ENCODE results near the gene TANGO6. TPM values are rescaled to one million over a fixed set of nuclear protein-coding genes. Genes with fewer than 3 reads are reported as not detected.
"Not testable (repeated sequence)": the region's sequence is repeated elsewhere in the genome, so short reads cannot be mapped to it uniquely, and the experiment has no call there.

Gene TANGO6
- total RNA-seq, 2 experiments from 2014 or later = 25.2 to 25.7 TPM

DNA sequence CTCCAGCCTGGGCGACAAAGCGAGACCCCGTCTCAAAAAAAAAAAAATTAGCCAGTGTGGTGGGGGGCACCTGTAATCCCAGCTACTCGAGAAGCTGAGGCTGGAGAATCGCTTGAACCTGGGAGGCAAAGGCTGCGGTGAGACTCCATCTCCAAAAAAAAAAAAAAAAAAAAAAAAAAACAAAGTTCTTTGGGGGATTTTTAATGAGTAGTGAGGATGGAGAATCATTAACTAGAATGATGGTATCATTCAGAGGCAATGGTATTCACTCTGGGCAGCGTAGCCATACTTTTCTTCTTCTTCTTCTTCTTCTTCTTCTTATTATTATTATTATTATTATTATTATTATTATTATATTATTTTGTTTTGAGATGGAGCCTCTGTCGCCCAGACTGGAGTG is 220.2 kb downstream of the TANGO6 start:
- DNase-seq; POLR2A ChIA-PET; H3K27me3 Mint-ChIP-seq; H3K9me3 Mint-ChIP-seq; H3K4me3 Mint-ChIP-seq; H3K36me3 Mint-ChIP-seq; intact Hi-C loops (cut with micrococcal nuclease); H3K27ac Mint-ChIP-seq; H3K4me1 Mint-ChIP-seq (ENCODE audit: low read depth); CTCF ChIA-PET: not testable (repeated sequence)

DNA sequence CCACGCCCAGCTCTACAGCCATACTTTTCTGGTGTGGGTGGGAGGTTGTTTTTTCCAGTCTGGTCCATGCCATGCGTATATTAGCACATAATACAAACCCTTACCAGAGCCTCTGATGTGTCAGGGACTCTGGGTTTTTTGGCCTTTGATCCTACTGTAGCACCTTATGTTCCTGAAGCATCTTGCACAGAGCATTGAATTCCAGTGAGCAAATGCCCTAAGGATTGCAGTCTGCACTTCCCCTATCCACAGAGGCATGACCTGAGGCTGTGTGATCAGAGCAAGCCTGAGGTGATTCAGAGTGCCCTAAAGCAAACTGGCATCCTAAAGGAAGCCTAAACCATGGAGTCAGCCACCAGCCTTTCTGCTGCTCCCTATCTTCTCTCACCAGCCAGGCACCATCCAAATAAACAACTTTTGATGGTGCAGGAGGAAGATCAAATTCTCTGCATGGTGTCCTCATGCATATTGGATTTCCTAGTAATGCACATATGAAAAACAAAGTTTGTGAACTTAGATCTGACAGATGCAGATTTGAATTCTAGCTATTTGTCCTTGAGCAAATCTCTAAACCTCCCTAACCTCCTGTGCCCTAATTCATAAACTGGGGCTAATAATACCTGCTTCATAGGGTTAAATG is 220.9 kb downstream of the TANGO6 start:
- DNase-seq = no peak
- intact Hi-C loops (cut with micrococcal nuclease) = no loop called here
- Mint-ChIP-seq H3K4me1 (ENCODE audit: low read depth) (no peaks in the 10 kb centered on the region), H3K27me3 (no peaks in the 10 kb centered on the region), H3K36me3 (no peaks in the 10 kb centered on the region), H3K27ac (no peak overlapping the region), H3K9me3 (no peaks in the 10 kb centered on the region), H3K4me3 (no peak overlapping the region)
- CTCF ChIA-PET = no interaction called here
- POLR2A ChIA-PET = no interaction called here

DNA sequence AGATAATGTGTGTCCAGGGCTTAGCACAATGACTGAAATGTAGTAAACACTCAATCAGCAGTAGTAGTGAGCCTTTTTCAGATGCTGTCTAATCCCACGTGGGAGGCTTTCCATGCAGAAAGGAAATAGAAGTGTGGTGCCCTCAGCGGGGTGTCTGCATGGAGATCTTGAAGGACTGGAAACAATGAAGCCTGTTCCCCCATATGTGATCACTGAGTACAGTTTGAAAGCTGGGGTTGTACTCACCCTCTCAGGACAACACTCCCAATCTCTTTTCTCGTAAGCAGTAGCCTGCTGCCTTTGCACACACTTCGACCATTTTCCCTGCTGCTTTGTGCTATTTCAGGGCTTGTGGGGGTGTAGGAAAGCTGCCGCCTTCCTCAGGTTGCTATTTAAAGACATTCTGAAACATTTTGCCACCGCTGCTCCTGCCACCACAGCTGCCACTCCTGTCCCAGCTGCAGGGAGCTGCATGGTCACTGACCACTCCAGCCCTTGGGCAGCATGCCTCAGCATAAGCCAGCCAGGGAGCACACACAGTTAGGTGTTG is 221.5 kb downstream of the TANGO6 start:
- no peaks in the 10 kb centered on the region for H3K4me1 Mint-ChIP-seq (ENCODE audit: low read depth)
- DNase-seq = no peak
- no peaks in the 10 kb centered on the region for H3K27me3 Mint-ChIP-seq
- ChIA-PET POLR2A (no interaction called here), CTCF (interaction anchor here (1.3 kb wide), 1 partner anchor 537 kb away, joined by 3 read pairs; no protein-coding TSS in a partner anchor)
- intact Hi-C loops (cut with micrococcal nuclease) = no loop called here
- no peak overlapping the region for H3K4me3 Mint-ChIP-seq
- no peaks in the 10 kb centered on the region for H3K9me3 Mint-ChIP-seq
- no peak overlapping the region for H3K27ac Mint-ChIP-seq
- H3K36me3 Mint-ChIP-seq = no peaks in the 10 kb centered on the region

GRCh38 chr16:69069504-69069903 is 226.2 kb downstream of the TANGO6 start:
- DNase-seq = no peak
- Mint-ChIP-seq H3K9me3 (no peaks in the 10 kb centered on the region), H3K36me3 (no peaks in the 10 kb centered on the region), H3K27ac (no peak overlapping the region), H3K27me3 (no peaks in the 10 kb centered on the region), H3K4me1 (ENCODE audit: low read depth) (no peaks in the 10 kb centered on the region), H3K4me3 (no peak overlapping the region)
- ChIA-PET POLR2A (no interaction called here), CTCF (no interaction called here)
- intact Hi-C loops (cut with micrococcal nuclease) = no loop called here

DNA sequence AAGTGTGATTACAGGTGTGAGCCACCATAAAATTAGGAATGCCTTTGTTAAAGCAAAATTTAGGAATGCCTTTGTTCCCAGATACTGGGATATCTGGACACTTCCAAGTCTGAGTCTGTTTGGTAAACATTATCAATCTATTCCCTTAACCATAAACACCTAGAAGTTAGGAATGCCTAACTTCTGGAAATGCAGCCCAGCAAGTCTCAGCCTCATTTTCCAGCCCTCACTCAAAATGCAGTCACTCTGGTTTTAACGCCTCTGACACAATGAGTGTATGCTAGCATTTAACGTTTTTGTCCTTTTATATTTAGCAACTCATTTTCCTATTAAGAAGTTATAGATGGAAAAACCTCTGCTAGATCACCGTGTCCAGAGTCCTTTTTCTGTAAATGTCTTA is 227.7 kb downstream of the TANGO6 start:
- no peaks in the 10 kb centered on the region for H3K27me3 Mint-ChIP-seq
- intact Hi-C loops (cut with micrococcal nuclease) = no loop called here
- no peak overlapping the region for H3K27ac Mint-ChIP-seq
- POLR2A ChIA-PET = no interaction called here
- CTCF ChIA-PET = no interaction called here
- no peak for DNase-seq
- H3K9me3 Mint-ChIP-seq = no peaks in the 10 kb centered on the region
- H3K4me3 Mint-ChIP-seq = no peak overlapping the region
- no peaks in the 10 kb centered on the region for H3K36me3 Mint-ChIP-seq
- H3K4me1 Mint-ChIP-seq (ENCODE audit: low read depth) = no peaks in the 10 kb centered on the region

GRCh38 chr16:69072640-69072974 is 229.3 kb downstream of the TANGO6 start:
- ChIA-PET POLR2A (interaction anchor here (1.0 to 1.1 kb wide), 2 partner anchors 9 to 17 kb away, joined by 3 to 4 read pairs; no protein-coding TSS in a partner anchor), CTCF (interaction anchor here (0.7 to 1.0 kb wide), 3 partner anchors 51 to 182 kb away, joined by 3 to 6 read pairs (median 3); no protein-coding TSS in a partner anchor)
- Mint-ChIP-seq H3K4me1 (ENCODE audit: low read depth) (no peaks in the 10 kb centered on the region), H3K27ac (no peak overlapping the region), H3K36me3 (no peaks in the 10 kb centered on the region), H3K4me3 (no peak overlapping the region), H3K9me3 (no peaks in the 10 kb centered on the region), H3K27me3 (no peaks in the 10 kb centered on the region)
- intact Hi-C loops (cut with micrococcal nuclease) = no loop called here
- DNase-seq = no peak

DNA sequence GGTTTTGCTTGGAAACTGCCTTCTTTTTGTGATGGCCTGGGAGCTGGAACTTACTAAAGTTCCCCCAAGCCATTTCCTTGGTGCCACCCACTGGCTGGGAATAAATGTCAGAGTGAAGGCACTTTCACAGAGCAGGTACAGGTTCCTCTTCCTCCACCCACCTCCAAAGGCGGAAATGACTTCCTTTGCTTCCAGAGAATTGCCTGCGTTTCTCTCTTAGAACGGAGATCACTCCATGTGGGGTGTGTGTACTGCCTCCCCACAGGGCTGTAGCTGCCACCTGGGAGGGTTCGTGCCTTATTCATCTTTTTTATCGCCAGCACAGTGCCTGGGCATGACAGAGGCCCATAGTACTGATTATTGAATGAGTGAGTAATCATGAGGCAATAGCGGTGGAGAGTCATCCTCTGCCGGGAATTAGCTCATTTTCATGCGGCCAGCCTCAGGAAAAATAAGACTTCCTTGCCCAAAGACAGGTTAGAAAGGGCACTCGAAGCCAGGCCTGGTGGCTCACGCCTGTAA is 229.9 kb downstream of the TANGO6 start:
- Mint-ChIP-seq H3K4me1 (ENCODE audit: low read depth) (no peaks in the 10 kb centered on the region), H3K9me3 (no peaks in the 10 kb centered on the region), H3K27ac (no peak overlapping the region), H3K36me3 (no peaks in the 10 kb centered on the region), H3K4me3 (no peak overlapping the region), H3K27me3 (no peaks in the 10 kb centered on the region)
- DNase-seq = no peak
- intact Hi-C loops (cut with micrococcal nuclease) = no loop called here
- ChIA-PET CTCF (no interaction called here), POLR2A (interaction anchor here (1.1 kb wide), 1 partner anchor 8 kb away, joined by 4 read pairs; no protein-coding TSS in a partner anchor)

GRCh38 chr16:69077251-69077650 is 233.9 kb downstream of the TANGO6 start:
- H3K27me3 Mint-ChIP-seq = no peaks in the 10 kb centered on the region
- DNase-seq = no peak
- no peak overlapping the region for H3K4me3 Mint-ChIP-seq
- POLR2A ChIA-PET = no interaction called here
- no peaks in the 10 kb centered on the region for H3K36me3 Mint-ChIP-seq
- H3K4me1 Mint-ChIP-seq (ENCODE audit: low read depth) = no peaks in the 10 kb centered on the region
- H3K9me3 Mint-ChIP-seq = no peaks in the 10 kb centered on the region
- intact Hi-C loops (cut with micrococcal nuclease) = no loop called here
- H3K27ac Mint-ChIP-seq = no peak overlapping the region
- CTCF ChIA-PET = interaction anchor here (0.6 kb wide), 1 partner anchor 136 kb away, joined by 3 read pairs; no protein-coding TSS in a partner anchor

DNA sequence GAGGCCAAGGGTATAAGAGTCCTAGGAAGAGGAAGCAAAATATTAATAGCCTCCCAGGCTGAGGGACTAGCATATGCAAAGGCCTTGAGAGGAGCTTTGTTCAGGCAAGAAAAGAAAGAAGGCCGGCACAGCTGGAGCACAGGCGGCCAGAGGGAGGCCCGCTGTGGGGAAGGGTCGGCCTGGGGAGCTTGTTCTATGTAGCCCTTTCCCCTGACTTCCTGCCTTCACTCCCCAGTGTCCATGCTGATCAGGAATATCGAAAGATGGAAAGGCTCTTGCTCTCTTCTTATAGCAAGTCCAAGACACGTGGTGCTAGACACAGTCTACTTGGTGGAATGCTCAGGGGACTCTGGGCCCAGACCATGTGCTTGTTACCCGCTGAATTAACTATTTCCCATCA is 234.7 kb downstream of the TANGO6 start:
- Mint-ChIP-seq H3K4me1 (ENCODE audit: low read depth) (no peaks in the 10 kb centered on the region), H3K27ac (no peak overlapping the region), H3K4me3 (no peak overlapping the region), H3K27me3 (no peaks in the 10 kb centered on the region), H3K36me3 (no peaks in the 10 kb centered on the region), H3K9me3 (no peaks in the 10 kb centered on the region)
- intact Hi-C loops (cut with micrococcal nuclease) = no loop called here
- CTCF ChIA-PET = no interaction called here
- POLR2A ChIA-PET = no interaction called here
- no peak for DNase-seq

- Mint-ChIP-seq H3K4me1 (ENCODE audit: low read depth) (no peaks in the 10 kb centered on the region), H3K9me3 (no peaks in the 10 kb centered on the region), H3K27me3 (no peaks in the 10 kb centered on the region), H3K36me3 (peaks cover 4% of the 10 kb centered on the region), H3K4me3 (no peak overlapping the region), H3K27ac (no peak overlapping the region)
- ChIA-PET POLR2A (interaction anchor here (0.6 kb wide), 1 partner anchor 477 kb away, joined by 3 read pairs; no protein-coding TSS in a partner anchor), CTCF (interaction anchor here (0.9 to 1.1 kb wide), 2 partner anchors 11 to 33 kb away, joined by 4 read pairs; no protein-coding TSS in a partner anchor)
- intact Hi-C loops (cut with micrococcal nuclease) = no loop called here
- DNase-seq = no peak
Observed at GRCh38 chr16:69079697-69080096, 236.4 kb downstream of the TANGO6 start.

DNA sequence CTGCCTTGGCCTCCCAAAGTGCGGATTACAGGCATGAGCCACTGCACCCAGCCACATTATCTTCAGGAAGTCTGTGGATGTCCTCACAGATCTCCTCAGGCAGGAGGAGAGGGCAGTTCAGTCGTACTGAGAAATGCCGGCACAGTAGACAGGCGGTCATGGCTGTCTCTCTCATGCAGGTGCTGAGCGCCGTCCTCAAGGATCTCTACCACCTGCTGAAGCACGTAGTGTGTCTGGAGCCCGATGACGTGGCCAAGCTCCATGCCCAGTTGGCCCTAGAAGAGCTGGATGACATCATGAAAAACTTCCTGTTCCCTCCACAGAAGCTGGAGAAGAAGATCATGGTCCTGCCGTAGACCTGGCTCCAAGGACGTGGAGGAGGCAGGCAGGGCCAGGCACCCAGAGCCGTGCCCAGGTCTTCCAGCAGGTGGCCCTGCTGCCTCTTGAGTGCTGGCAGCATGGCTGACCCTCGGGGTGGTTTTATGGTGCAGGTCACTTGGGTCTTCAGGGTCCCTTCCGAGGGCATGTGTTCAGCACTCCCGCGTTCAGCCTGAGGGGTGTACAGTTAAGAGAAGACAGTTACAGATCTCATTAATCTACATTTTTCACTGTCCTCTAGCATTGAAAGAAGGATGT is 240.1 kb downstream of the TANGO6 start:
- Mint-ChIP-seq H3K4me1 (ENCODE audit: low read depth) (peaks cover under 1% of the 10 kb centered on the region), H3K27me3 (no peaks in the 10 kb centered on the region), H3K9me3 (no peaks in the 10 kb centered on the region), H3K36me3 (peaks cover 13% of the 10 kb centered on the region), H3K27ac (no peak overlapping the region), H3K4me3 (no peak overlapping the region)
- ChIA-PET CTCF (no interaction called here), POLR2A (no interaction called here)
- no peak for DNase-seq
- intact Hi-C loops (cut with micrococcal nuclease) = no loop called here

GRCh38 chr16:69084289-69084688 is 241.0 kb downstream of the TANGO6 start:
- Mint-ChIP-seq H3K4me3 (no peak overlapping the region), H3K4me1 (ENCODE audit: low read depth) (peaks cover 9% of the 10 kb centered on the region), H3K9me3 (no peaks in the 10 kb centered on the region), H3K27me3 (no peaks in the 10 kb centered on the region), H3K36me3 (peaks cover 13% of the 10 kb centered on the region), H3K27ac (no peak overlapping the region)
- no peak for DNase-seq
- ChIA-PET CTCF (no interaction called here), POLR2A (no interaction called here)
- intact Hi-C loops (cut with micrococcal nuclease) = no loop called here
